Activated T-helper 1 cell treated with anti-CD3 and anti-CD28 coated beads, Interleukin-12 subunit alpha, Interleukin-12 subunit beta, Interleukin-2, Interleukin-4 antibody, amounts not matched to agents 30 ng/mL and 10 ng/mL and 1 ng/mL, durations not matched to agents 14 hours and 24 hours and 36 hours (primary cell): ENCODE results near the gene SLC12A7. TPM values are rescaled to one million over a fixed set of nuclear protein-coding genes. Genes with fewer than 3 reads are reported as not detected.
"Not testable (repeated sequence)": the region's sequence is repeated elsewhere in the genome, so short reads cannot be mapped to it uniquely, and the experiment has no call there.

Experiments
- DNase-seq: peaks from one replicate; pipeline ENCODE4 v3.0.0; 2021; ENCODE audit warnings: low spot score
- H3K27ac Mint-ChIP-seq: one replicate; pipeline ENCODE4 v1.8.0; 2021; ENCODE audit warnings: mild to moderate bottlenecking, mixed read lengths
- H3K27me3 Mint-ChIP-seq: one replicate; pipeline ENCODE4 v1.8.0; 2022; ENCODE audit warnings: mild to moderate bottlenecking, moderate library complexity, mixed read lengths; ENCODE audit not compliant: insufficient read depth
- H3K36me3 Mint-ChIP-seq: one replicate; pipeline ENCODE4 v1.8.0; 2021; ENCODE audit warnings: low read depth, mixed read lengths
- H3K4me1 Mint-ChIP-seq: one replicate; pipeline ENCODE4 v1.8.0; 2021; ENCODE audit warnings: low read depth, mixed read lengths
- H3K4me3 Mint-ChIP-seq: one replicate; pipeline ENCODE4 v1.8.0; 2021; ENCODE audit warnings: mild to moderate bottlenecking, moderate library complexity, mixed read lengths
- H3K9me3 Mint-ChIP-seq: one replicate; pipeline ENCODE4 v1.8.0; 2021; ENCODE audit warnings: mixed read lengths
- intact Hi-C: fragments of 100-400 bp; cut with micrococcal nuclease; formaldehyde crosslinking; loops from one replicate; pipeline ENCODE4 v1.15.1; 2024
- total RNA-seq: library from RNA; stranded (reverse); gene quantifications from 2 replicates; pipeline ENCODE4 v1.2.3, GENCODE V29; 2022

Gene SLC12A7
- total RNA-seq, 1 donor from 2014 or later, result 24.4 TPM

GRCh38 chr5:1067141-1068121 is 44.4 kb downstream of the SLC12A7 start:
- DNase-seq, result no peak
- H3K4me1 Mint-ChIP-seq, result no peaks in the 10 kb centered on the region
- no peak overlapping the region for H3K27ac Mint-ChIP-seq
- no peaks in the 10 kb centered on the region for H3K9me3 Mint-ChIP-seq
- no peak overlapping the region for H3K4me3 Mint-ChIP-seq
- no peaks in the 10 kb centered on the region for H3K27me3 Mint-ChIP-seq
- intact Hi-C loops, result no loop called here
- H3K36me3 Mint-ChIP-seq, result no peaks in the 10 kb centered on the region

DNA sequence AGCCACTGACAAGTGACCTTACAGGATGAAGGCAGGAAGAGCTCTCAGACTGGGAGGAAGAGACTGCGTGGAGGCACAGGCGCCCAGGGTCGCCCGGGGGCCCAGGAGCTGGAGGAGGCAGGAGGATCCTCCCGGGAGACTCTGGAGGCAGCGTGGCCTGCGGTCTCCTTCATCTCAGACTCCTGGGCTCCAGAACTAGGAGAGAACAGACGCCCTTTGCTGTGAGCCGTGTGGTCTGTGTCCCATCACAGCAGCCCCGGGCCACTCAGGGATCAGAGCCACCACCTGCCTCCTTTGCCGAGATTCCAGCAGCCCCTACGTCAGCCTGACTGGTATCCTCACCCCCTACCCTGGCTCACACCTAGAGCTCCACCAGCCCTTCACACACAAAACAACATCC is 45.2 kb downstream of the SLC12A7 start:
- Mint-ChIP-seq H3K27ac (no peak overlapping the region), H3K9me3 (no peaks in the 10 kb centered on the region), H3K27me3 (no peaks in the 10 kb centered on the region), H3K4me3 (no peak overlapping the region), H3K4me1 (no peaks in the 10 kb centered on the region), H3K36me3 (no peaks in the 10 kb centered on the region)
- intact Hi-C loops, result no loop called here
- no peak for DNase-seq

GRCh38 chr5:1065891-1066650 is 45.8 kb downstream of the SLC12A7 start:
- no peaks in the 10 kb centered on the region for H3K9me3 Mint-ChIP-seq
- intact Hi-C loops, result no loop called here
- no peak overlapping the region for H3K4me3 Mint-ChIP-seq
- no peak overlapping the region for H3K27ac Mint-ChIP-seq
- no peaks in the 10 kb centered on the region for H3K27me3 Mint-ChIP-seq
- no peaks in the 10 kb centered on the region for H3K36me3 Mint-ChIP-seq
- DNase-seq, result no peak
- no peaks in the 10 kb centered on the region for H3K4me1 Mint-ChIP-seq

- H3K36me3 Mint-ChIP-seq, result no peaks in the 10 kb centered on the region
- H3K4me1 Mint-ChIP-seq, result no peaks in the 10 kb centered on the region
Measured at GRCh38 chr5:1065143-1065750, 46.6 kb downstream of the SLC12A7 start.

DNA sequence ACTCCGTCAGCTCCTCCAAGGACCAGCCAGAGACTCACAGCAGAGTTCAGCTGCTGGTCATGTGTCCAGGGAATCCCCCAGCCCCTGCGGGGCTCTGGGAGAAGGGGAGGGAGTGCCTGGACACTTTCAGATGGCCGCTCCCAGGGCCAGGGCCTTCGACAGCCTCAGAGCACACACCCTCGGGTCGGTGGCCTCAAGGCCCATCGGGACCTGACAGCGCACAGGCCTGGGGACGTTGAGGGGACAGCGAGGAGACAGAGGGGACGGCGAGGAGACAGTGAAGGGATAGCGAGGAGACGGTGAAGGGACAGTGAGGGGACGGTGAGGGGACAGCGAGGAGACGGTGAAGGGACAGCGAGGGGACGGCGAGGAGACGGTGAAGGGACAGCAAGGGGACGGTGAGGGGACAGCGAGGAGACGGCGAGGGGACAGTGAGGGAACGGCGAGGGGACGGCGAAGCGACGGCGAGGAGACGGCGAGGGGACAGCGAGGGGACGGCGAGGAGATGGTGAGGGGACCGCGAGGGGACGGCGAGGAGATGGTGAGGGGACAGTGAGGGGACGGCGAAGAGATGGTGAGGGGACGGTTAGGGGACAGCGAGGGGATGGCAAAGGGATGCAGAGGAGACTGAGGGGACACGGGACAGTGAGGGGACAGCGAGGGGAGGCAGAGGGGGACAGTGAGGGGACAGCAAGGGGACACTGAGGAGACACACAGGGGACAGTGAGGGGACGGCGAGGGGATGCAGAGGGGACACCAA is 47.3 kb downstream of the SLC12A7 start:
- Mint-ChIP-seq H3K4me1 (no peaks in the 10 kb centered on the region), H3K4me3 (no peak overlapping the region), H3K9me3 (no peaks in the 10 kb centered on the region), H3K36me3 (no peaks in the 10 kb centered on the region), H3K27me3 (no peaks in the 10 kb centered on the region), H3K27ac (no peak overlapping the region)
- DNase-seq, result no peak
- intact Hi-C loops, result no loop called here

More at GRCh38 chr5:1065143-1065750, 46.6 kb downstream of the SLC12A7 start:
- Mint-ChIP-seq H3K27ac (no peak overlapping the region), H3K9me3 (no peaks in the 10 kb centered on the region), H3K27me3 (no peaks in the 10 kb centered on the region), H3K4me3 (no peak overlapping the region)
- intact Hi-C loops, result no loop called here
- DNase-seq, result no peak

DNA sequence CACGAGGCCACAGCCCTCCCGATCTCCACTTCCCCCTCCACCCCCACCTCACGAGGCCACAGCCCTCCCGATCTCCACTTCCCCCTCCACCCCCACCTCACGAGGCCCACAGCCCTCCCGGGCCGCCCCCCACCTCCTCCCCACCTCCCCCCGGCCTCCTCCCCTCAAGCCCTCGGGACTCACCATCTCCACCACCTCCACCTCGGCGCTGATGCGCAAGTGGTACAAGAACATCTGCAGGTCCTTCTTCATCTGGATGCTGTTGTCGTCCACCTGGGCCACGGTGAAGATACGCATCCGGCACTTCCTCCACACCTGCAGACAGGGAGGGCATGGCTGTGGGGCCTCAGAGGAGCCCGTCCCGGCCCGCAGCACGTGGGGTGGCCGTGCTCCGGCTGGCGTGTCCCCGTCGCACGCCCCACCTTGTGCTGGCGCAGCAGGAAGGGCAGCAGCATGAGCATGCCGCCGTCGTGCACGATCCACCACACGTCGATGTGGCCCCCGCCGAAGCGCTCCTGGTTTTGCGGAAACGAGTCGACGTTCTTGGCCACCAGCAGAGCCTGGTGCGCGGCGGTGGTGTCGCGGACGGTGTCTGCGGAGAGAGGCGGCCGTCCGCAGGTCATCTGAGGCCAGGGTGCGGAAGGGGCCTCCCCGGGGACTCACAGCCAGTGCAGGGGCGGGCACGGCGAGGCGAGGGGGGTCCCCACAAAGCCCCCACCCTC is 48.0 kb downstream of the SLC12A7 start:
- DNase-seq, result no peak
- H3K36me3 Mint-ChIP-seq, result no peaks in the 10 kb centered on the region
- H3K4me3 Mint-ChIP-seq, result no peak overlapping the region
- no peaks in the 10 kb centered on the region for H3K4me1 Mint-ChIP-seq
- H3K27me3 Mint-ChIP-seq, result no peaks in the 10 kb centered on the region
- intact Hi-C loops, result no loop called here
- no peaks in the 10 kb centered on the region for H3K9me3 Mint-ChIP-seq
- no peak overlapping the region for H3K27ac Mint-ChIP-seq

- Mint-ChIP-seq H3K27ac (no peak overlapping the region), H3K4me1 (no peaks in the 10 kb centered on the region), H3K27me3 (no peaks in the 10 kb centered on the region)
Measured at GRCh38 chr5:1062761-1063568, 48.9 kb downstream of the SLC12A7 start.

GRCh38 chr5:1061916-1062315 is 49.9 kb downstream of the SLC12A7 start:
- Mint-ChIP-seq H3K27ac (no peak overlapping the region), H3K4me1 (no peaks in the 10 kb centered on the region), H3K27me3 (no peaks in the 10 kb centered on the region), H3K4me3 (no peak overlapping the region), H3K9me3 (no peaks in the 10 kb centered on the region), H3K36me3 (no peaks in the 10 kb centered on the region)
- intact Hi-C loops, result no loop called here
- no peak for DNase-seq

More at GRCh38 chr5:1062761-1063568, 48.9 kb downstream of the SLC12A7 start:
- intact Hi-C loops, result no loop called here
- Mint-ChIP-seq H3K36me3 (no peaks in the 10 kb centered on the region), H3K9me3 (no peaks in the 10 kb centered on the region), H3K4me3 (no peak overlapping the region)
- DNase-seq, result no peak

GRCh38 chr5:1061292-1061691 is 50.6 kb downstream of the SLC12A7 start:
- H3K27me3 Mint-ChIP-seq, DNase-seq, H3K27ac Mint-ChIP-seq, H3K36me3 Mint-ChIP-seq, intact Hi-C loops, H3K9me3 Mint-ChIP-seq, H3K4me3 Mint-ChIP-seq, H3K4me1 Mint-ChIP-seq: not testable (repeated sequence)

GRCh38 chr5:1060535-1060981 is 51.3 kb downstream of the SLC12A7 start:
- DNase-seq, result no peak
- intact Hi-C loops, result no loop called here

DNA sequence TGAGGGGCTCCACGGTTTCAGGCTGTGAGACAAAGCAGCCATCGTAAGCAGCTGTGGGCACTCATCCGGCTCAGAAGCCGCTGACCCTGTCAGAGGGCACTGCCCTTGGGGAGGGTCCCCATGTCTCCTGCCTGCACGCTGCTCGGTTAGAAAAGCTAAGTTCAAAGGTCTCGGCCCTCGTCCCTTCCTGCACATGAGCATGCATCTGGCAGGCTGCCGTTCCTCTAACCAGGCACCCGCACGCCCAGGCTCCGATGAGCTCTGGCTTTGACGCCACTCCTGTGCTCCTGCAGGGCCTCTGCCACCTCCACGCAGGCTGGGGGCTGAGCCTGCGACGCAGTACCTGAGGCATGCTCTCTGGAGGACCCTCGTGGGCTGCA is 52.0 kb downstream of the SLC12A7 start:
- intact Hi-C loops, result no loop called here
- DNase-seq, result no peak
- Mint-ChIP-seq H3K4me3 (no peak overlapping the region), H3K9me3 (no peaks in the 10 kb centered on the region), H3K36me3 (no peaks in the 10 kb centered on the region), H3K27ac (no peak overlapping the region), H3K27me3 (no peaks in the 10 kb centered on the region), H3K4me1 (no peaks in the 10 kb centered on the region)

More at GRCh38 chr5:1060535-1060981, 51.3 kb downstream of the SLC12A7 start:
- no peak overlapping the region for H3K27ac Mint-ChIP-seq
- H3K9me3 Mint-ChIP-seq, result no peaks in the 10 kb centered on the region
- H3K4me3 Mint-ChIP-seq, result no peak overlapping the region
- H3K27me3 Mint-ChIP-seq, result no peaks in the 10 kb centered on the region
- no peaks in the 10 kb centered on the region for H3K4me1 Mint-ChIP-seq
- H3K36me3 Mint-ChIP-seq, result no peaks in the 10 kb centered on the region
